Transverse colon (tissue), 4 donors: ENCODE measurements around the gene ZNF462.

ENCODE experiments used
- EP300 ChIP-seq: sonication (generic); formaldehyde crosslinking; IDR thresholded peaks from one replicate; pipeline ENCODE4 v1.6.1; 2017; ENCODE audit warnings: antibody characterized with exemption, low read depth
- POLR2A ChIP-seq: fragments of 450-650 bp; IDR thresholded peaks from one replicate; pipeline ENCODE4 v1.6.1; 2016; ENCODE audit warnings: antibody characterized with exemption, mild to moderate bottlenecking, moderate library complexity
- POLR2AphosphoS5 ChIP-seq, 3 donors: sonication (generic); formaldehyde crosslinking; IDR thresholded peaks; one replicate each; pipeline ENCODE4 v1.6.1; 2016; ENCODE audit warnings: antibody characterized with exemption in 3 of 3
- TF ChIP-seq, protein P1 (sequence below), 5 experiments: fragments of 200-600 bp in 3 of 5; fragments of 450-650 bp in 2 of 5; sonication (generic) in 3 of 5; IDR thresholded peaks; 1 replicate in 2 of 5; 2 replicates in 3 of 5; pipeline ENCODE4 v1.5.1; 2016 to 2017; ENCODE audit warnings: antibody characterized with exemption in 5 of 5, inconsistent platforms in 3 of 5, mild to moderate bottlenecking in 2 of 5, moderate library complexity in 1 of 5

DNA sequence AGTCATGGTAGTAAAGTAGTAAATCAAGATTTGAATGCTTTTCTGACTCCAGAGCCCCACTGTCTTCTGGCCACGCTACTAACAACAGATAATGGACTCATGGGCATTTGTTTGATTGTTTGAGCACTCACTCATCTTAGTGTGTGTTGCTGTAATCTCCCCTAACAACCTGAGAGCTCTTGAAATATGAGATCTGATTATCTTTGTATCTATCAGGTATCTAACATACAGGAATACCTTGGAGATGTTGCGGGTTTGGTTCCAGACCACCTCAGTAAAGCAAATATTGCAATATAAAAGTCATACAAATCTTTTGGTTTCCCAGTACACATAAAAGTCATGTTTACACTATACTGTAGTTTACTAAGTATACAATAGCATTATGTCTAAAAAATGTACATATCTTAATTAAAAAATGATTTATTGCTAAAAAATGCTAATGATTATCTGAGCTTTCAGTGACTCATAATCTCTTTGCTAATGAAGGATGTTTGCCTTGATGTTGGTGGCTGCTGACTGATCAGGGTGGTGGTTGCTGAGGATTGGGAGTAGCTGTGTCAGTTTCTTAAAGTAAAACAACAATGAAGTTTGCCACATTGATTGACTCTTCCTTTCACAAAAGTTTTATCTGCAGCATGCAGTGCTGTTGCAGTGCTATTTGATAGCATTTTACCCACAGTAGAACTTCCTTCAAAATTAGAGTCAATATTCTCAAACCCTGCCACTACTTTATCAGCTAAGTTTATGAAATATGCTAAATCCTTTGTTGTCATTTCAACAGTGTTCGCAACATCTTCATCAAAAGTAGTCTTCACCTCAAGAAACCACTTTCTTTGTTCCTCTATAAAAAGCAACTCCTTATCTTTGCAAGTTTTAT, 92.2 kb downstream of the ZNF462 start:
- TF ChIP-seq POLR2AphosphoS5 (IDR thresholded peaks at IDR 0.05), result no peak
- TF ChIP-seq, protein P1, sequence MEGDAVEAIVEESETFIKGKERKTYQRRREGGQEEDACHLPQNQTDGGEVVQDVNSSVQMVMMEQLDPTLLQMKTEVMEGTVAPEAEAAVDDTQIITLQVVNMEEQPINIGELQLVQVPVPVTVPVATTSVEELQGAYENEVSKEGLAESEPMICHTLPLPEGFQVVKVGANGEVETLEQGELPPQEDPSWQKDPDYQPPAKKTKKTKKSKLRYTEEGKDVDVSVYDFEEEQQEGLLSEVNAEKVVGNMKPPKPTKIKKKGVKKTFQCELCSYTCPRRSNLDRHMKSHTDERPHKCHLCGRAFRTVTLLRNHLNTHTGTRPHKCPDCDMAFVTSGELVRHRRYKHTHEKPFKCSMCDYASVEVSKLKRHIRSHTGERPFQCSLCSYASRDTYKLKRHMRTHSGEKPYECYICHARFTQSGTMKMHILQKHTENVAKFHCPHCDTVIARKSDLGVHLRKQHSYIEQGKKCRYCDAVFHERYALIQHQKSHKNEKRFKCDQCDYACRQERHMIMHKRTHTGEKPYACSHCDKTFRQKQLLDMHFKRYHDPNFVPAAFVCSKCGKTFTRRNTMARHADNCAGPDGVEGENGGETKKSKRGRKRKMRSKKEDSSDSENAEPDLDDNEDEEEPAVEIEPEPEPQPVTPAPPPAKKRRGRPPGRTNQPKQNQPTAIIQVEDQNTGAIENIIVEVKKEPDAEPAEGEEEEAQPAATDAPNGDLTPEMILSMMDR (IDR thresholded peaks at IDR 0.05), result no peak
- no peak for TF ChIP-seq POLR2A
- TF ChIP-seq EP300, result no peak
